SK-N-SH (cell line): ENCODE data around the gene RPN1. TPM values are rescaled to one million over a fixed set of nuclear protein-coding genes. Genes with fewer than 3 reads are reported as not detected.
"Not testable (repeated sequence)": the region's sequence is repeated elsewhere in the genome, so short reads cannot be mapped to it uniquely, and the experiment has no call there.

Experiments used
- CTCF ChIA-PET: fragments of 300-600, 350-600 bp; formaldehyde crosslinking; extraction: SDS; loops from one replicate; lab custom pipeline; 2021; lab: Yijun Ruan, JAX
- POLR2A ChIA-PET: fragments of 350-600 bp; sonication (Branson Sonifier 250); formaldehyde crosslinking; extraction: SDS; loops from one replicate; lab custom pipeline; 2020; ENCODE audit warnings: antibody characterized with exemption, inconsistent platforms; lab: Yijun Ruan, JAX
- DNase-seq: peaks from one replicate; pipeline ENCODE4 v3.0.0; 2012
- H2AFZ ChIP-seq: fragments of 200-600 bp; sonication (generic); 2 replicates; pipeline ENCODE4 v1.8.1; 2016; ENCODE audit warnings: antibody characterized with exemption, mild to moderate bottlenecking, low read depth
- H3F3A ChIP-seq: fragments of 200-600 bp; sonication (generic); replicated peaks from 2 replicates; pipeline ENCODE3; 2016; ENCODE audit warnings: antibody characterized with exemption, mild to moderate bottlenecking; ENCODE audit not compliant: insufficient read depth
- H3K27ac ChIP-seq, 2 experiments: fragments of 200-500 bp in 1 of 2; fragments of 200-600 bp in 1 of 2; sonication (Bioruptor generic) in 1 of 2; sonication (generic), shearing (Covaris generic) in 1 of 2; 2 replicates each; pipeline versions ENCODE4 v1.5.1 to v1.6.1; 2014 to 2016; ENCODE audit warnings: low read depth in 2 of 2, inconsistent platforms in 1 of 2, low read length in 1 of 2, mild to moderate bottlenecking in 1 of 2, mixed read lengths in 1 of 2
- H3K27me3 ChIP-seq: fragments of 200-600 bp; sonication (generic), shearing (Covaris generic); 2 replicates; pipeline ENCODE4 v1.6.1; 2016; ENCODE audit warnings: mixed run types; ENCODE audit not compliant: insufficient read depth
- H3K36me3 ChIP-seq, 2 experiments: fragments of 200-500 bp in 1 of 2; fragments of 200-600 bp in 1 of 2; sonication (Bioruptor generic) in 1 of 2; sonication (generic) in 1 of 2; replicated peaks in 1 of 2; 2 replicates each; pipeline versions ENCODE3 to v1.5.1; 2014 to 2016; ENCODE audit warnings: low read length in 1 of 2, mild to moderate bottlenecking in 1 of 2; ENCODE audit not compliant: insufficient read depth in 2 of 2, control insufficient read depth in 1 of 2
- H3K4me1 ChIP-seq, 2 experiments: fragments of 200-500 bp in 1 of 2; fragments of 200-600 bp in 1 of 2; sonication (Bioruptor generic) in 1 of 2; sonication (generic), shearing (Covaris generic) in 1 of 2; 2 replicates each; pipeline versions ENCODE4 v1.5.1 to v1.6.1; 2014 to 2016; ENCODE audit warnings: low read depth in 1 of 2, low read length in 1 of 2, mixed run types in 1 of 2; ENCODE audit not compliant: insufficient read depth in 2 of 2, control insufficient read depth in 1 of 2
- H3K4me2 ChIP-seq: fragments of 200-600 bp; sonication (generic), shearing (Covaris generic); 2 replicates; pipeline ENCODE4 v1.6.1; 2017; ENCODE audit warnings: mixed run types
- H3K4me3 ChIP-seq, 2 experiments: fragments of 200-500 bp in 1 of 2; fragments of 200-600 bp in 1 of 2; sonication (Bioruptor generic) in 1 of 2; sonication (generic), shearing (Covaris generic) in 1 of 2; 2 replicates each; pipeline versions ENCODE4 v1.5.1 to v1.8.1; 2014 to 2016; ENCODE audit warnings: low read depth in 2 of 2, inconsistent platforms in 1 of 2, low read length in 1 of 2, mild to moderate bottlenecking in 1 of 2, mixed read lengths in 1 of 2, moderate library complexity in 1 of 2
- H3K79me2 ChIP-seq: fragments of 200-600 bp; sonication (generic); 2 replicates; pipeline ENCODE4 v1.8.1; 2017; ENCODE audit warnings: mild to moderate bottlenecking; ENCODE audit not compliant: insufficient read depth
- H3K9ac ChIP-seq: fragments of 200-600 bp; sonication (generic); 2 replicates; pipeline ENCODE4 v1.6.1; 2017; ENCODE audit warnings: mixed run types
- H3K9me2 ChIP-seq: fragments of 200-600 bp; sonication (generic); 2 replicates; pipeline ENCODE4 v1.6.1; 2017; ENCODE audit warnings: mixed run types
- H3K9me3 ChIP-seq: fragments of 200-600 bp; sonication (generic); 2 replicates; pipeline ENCODE4 v1.6.1; 2017; ENCODE audit warnings: mixed run types, mild to moderate bottlenecking, moderate library complexity
- H4K20me1 ChIP-seq: fragments of 200-600 bp; sonication (generic); 2 replicates; pipeline ENCODE4 v1.6.1; 2017; ENCODE audit warnings: mild to moderate bottlenecking, mixed run types; ENCODE audit not compliant: insufficient read depth
- MXI1 ChIP-seq: IDR thresholded peaks from 2 replicates; pipeline ENCODE4 v1.6.1; 2012; ENCODE audit warnings: mild to moderate bottlenecking, low read depth, low read length, improper control_type of control experiment
- SIN3A ChIP-seq: IDR thresholded peaks from 2 replicates; pipeline ENCODE4 v1.6.1; 2012; ENCODE audit warnings: low read depth, mild to moderate bottlenecking, low read length, moderate library complexity, borderline replicate concordance
- WGBS: methylation state at CpG from one replicate; pipeline ENCODE4 v1.1.6; 2017; ENCODE audit warnings: low lambda C conversion rate; 5-methylcytosine and 5-hydroxymethylcytosine counted together
- polyA plus RNA-seq, 3 experiments: library from polyadenylated mRNA; depleted of rRNA; stranded (reverse); fragments of >200 nt; gene quantifications; 2 replicates each; pipeline ENCODE4 v1.2.3, GENCODE V29; 2012
- TF ChIP-seq, protein P1 (sequence below): IDR thresholded peaks from 2 replicates; pipeline ENCODE4; 2012
- TF ChIP-seq, protein P2 (sequence below): IDR thresholded peaks from 2 replicates; pipeline ENCODE4 v1.4.0; 2012; ENCODE audit warnings: low read depth, borderline replicate concordance
- TF ChIP-seq, protein P3 (sequence below): IDR thresholded peaks from 2 replicates; pipeline ENCODE4 v1.4.0; 2012; ENCODE audit warnings: low read depth, borderline replicate concordance
- TF ChIP-seq, protein P4 (sequence below): IDR thresholded peaks from 2 replicates; pipeline ENCODE4 v1.4.0; 2012; ENCODE audit warnings: low read depth

Gene RPN1
- polyA plus RNA-seq, 1 of the 3 experiments (the other 2 are of a cell fraction), result 162 TPM

DNA sequence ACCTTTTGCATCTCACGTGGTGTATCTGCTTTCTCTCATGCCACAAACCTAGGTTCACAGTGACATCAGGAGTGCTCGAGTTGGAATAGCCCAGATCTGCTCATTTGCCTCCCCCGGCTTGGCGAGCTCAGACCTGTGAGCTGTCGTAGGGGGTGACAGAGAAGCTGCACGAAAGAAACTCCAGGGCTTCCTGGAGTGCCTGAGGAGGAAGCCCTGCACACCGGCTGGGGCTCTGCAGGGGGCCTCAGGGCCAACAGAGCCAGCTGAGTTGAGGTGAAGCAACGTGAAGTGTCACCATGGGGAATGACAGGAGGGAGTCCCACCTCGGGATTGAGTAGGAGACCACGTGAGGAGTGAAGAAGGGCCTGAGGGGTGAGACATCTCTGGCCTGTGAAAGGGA is 62.5 kb downstream of the RPN1 start (continued):
- TF ChIP-seq, protein P1, sequence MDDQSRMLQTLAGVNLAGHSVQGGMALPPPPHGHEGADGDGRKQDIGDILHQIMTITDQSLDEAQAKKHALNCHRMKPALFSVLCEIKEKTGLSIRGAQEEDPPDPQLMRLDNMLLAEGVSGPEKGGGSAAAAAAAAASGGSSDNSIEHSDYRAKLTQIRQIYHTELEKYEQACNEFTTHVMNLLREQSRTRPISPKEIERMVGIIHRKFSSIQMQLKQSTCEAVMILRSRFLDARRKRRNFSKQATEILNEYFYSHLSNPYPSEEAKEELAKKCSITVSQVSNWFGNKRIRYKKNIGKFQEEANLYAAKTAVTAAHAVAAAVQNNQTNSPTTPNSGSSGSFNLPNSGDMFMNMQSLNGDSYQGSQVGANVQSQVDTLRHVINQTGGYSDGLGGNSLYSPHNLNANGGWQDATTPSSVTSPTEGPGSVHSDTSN, result no peak
- TF ChIP-seq SIN3A, result no peak
- TF ChIP-seq, protein P2, sequence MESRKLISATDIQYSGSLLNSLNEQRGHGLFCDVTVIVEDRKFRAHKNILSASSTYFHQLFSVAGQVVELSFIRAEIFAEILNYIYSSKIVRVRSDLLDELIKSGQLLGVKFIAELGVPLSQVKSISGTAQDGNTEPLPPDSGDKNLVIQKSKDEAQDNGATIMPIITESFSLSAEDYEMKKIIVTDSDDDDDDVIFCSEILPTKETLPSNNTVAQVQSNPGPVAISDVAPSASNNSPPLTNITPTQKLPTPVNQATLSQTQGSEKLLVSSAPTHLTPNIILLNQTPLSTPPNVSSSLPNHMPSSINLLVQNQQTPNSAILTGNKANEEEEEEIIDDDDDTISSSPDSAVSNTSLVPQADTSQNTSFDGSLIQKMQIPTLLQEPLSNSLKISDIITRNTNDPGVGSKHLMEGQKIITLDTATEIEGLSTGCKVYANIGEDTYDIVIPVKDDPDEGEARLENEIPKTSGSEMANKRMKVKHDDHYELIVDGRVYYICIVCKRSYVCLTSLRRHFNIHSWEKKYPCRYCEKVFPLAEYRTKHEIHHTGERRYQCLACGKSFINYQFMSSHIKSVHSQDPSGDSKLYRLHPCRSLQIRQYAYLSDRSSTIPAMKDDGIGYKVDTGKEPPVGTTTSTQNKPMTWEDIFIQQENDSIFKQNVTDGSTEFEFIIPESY, result no peak
- no peak for TF ChIP-seq MXI1

DNA sequence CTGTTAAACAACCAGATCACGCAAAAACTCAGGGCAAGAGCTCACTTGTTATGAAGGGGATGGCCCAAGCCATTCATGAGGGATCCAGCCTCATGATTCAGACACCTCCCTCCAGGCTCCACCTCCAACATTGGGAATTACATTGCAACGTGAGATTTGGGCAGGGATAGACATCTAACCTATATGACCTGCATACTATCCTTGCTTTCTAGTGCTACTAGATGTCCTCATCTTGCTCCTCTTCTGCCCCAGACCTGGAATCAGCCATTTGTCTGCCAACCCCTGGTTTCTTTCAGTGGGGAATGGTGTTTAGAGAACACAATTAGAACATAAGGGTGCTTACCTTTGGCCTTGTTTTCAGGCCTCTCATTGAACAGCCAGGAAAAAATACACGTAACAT is 63.2 kb downstream of the RPN1 start:
- Histone ChIP-seq H3K9me3 (no peaks in the 10 kb centered on the region), H3K9me2 (no peaks in the 10 kb centered on the region), H4K20me1 (no peaks in the 10 kb centered on the region), H3K27ac (no peak overlapping the region), H3K27me3 (no peaks in the 10 kb centered on the region)
- TF ChIP-seq, protein P3, sequence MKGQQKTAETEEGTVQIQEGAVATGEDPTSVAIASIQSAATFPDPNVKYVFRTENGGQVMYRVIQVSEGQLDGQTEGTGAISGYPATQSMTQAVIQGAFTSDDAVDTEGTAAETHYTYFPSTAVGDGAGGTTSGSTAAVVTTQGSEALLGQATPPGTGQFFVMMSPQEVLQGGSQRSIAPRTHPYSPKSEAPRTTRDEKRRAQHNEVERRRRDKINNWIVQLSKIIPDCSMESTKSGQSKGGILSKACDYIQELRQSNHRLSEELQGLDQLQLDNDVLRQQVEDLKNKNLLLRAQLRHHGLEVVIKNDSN, result no peak
- TF ChIP-seq, protein P4, sequence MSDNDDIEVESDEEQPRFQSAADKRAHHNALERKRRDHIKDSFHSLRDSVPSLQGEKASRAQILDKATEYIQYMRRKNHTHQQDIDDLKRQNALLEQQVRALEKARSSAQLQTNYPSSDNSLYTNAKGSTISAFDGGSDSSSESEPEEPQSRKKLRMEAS, result no peak
- TF ChIP-seq, all 33 proteins: peak for 0
- POLR2A ChIA-PET, result no interaction called here
- Histone ChIP-seq H2AFZ (no peak overlapping the region), H3K9ac (no peak overlapping the region), H3K4me1 (peaks cover 0 to 10% of the 10 kb centered on the region in 2 experiments; a peak in 1 of 4 replicates), H3F3A (no peaks in the 10 kb centered on the region), H3K36me3 (no peaks in the 10 kb centered on the region), H3K4me2 (no peak overlapping the region), H3K79me2 (no peaks in the 10 kb centered on the region), H3K4me3 (no peak overlapping the region)
- CTCF ChIA-PET, result interaction anchor here (0.6 to 1.4 kb wide), 3 partner anchors 18 to 91 kb away, joined by 3 to 4 read pairs (median 4); no protein-coding TSS in a partner anchor
- no peak for DNase-seq
- 95% methylated on average over 3 of the region's 3 CpGs for WGBS

DNA sequence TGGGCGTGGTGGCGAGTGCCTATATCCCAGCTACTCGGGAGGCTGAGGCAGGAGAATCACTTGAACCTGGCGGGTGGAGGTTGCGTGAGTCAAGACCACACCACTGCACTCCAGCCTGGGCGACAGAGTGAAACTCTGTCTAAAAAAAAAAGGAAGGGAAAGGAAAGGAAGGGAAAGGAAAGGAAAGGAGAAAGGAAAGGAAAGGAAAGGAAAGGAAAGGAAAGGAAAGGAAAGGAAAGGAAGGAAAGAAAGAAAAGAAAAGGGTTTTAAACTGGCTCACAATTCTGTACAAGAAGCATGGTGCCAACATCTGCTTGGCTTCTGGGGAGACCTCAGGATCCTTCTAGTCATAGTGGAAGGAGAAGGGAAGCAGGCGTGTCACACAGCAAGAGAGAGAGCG is 63.7 kb downstream of the RPN1 start:
- DNase-seq, H3K27ac ChIP-seq, H3K9me3 ChIP-seq, H3K27me3 ChIP-seq, H3K4me3 ChIP-seq, H3K36me3 ChIP-seq, H3K9me2 ChIP-seq, H3K4me2 ChIP-seq, H3F3A ChIP-seq, H4K20me1 ChIP-seq, H3K9ac ChIP-seq, H2AFZ ChIP-seq, H3K4me1 ChIP-seq, H3K79me2 ChIP-seq, POLR2A ChIA-PET: not testable (repeated sequence)
- 89% methylated on average over 8 of the region's 8 CpGs for WGBS
- CTCF ChIA-PET, result interaction anchor here (0.6 to 3.5 kb wide), 3 partner anchors 19 to 161 kb away, joined by 3 to 38 read pairs (median 4); no protein-coding TSS in a partner anchor

DNA sequence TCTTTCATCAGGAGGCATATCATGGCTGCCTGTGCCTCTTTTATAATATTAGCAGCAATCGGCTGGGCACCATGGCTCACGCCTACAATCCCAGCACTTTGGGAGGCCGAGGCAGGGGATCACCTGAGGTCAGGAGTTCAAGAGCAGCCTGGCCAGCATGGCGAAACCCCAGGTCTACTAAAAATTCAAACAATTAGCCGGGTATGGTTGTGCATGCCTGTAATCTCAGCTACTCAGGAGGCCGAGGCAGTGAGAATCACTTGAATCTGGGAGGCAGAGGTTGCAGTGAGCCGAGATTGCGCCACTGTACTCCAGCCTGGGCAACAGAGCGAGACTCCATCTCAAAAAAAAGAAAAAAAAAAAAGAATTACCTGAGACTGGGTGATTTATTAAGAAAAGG is 64.2 kb downstream of the RPN1 start:
- H3K27me3 ChIP-seq, H3K9me2 ChIP-seq, H4K20me1 ChIP-seq, H3K4me2 ChIP-seq, H3K27ac ChIP-seq, H3K9me3 ChIP-seq, POLR2A ChIA-PET, H3K36me3 ChIP-seq, H3K79me2 ChIP-seq, H2AFZ ChIP-seq, H3K4me3 ChIP-seq, DNase-seq, H3K9ac ChIP-seq, H3K4me1 ChIP-seq, H3F3A ChIP-seq: not testable (repeated sequence)
- 80% methylated on average over 9 of the region's 9 CpGs for WGBS
- CTCF ChIA-PET, result interaction anchor here (1.4 to 3.5 kb wide), 2 partner anchors 90 to 160 kb away, joined by 4 to 38 read pairs; no protein-coding TSS in a partner anchor
